Stimulated activated CD4-positive, alpha-beta T cell treated with anti-CD3 and anti-CD28 coated beads, Interleukin-1b, Interleukin-23, amount 100 ng/mL, for 4 hours (primary cell): ENCODE measurements around the gene IARS2.
"Not testable (repeated sequence)": the region's sequence is repeated elsewhere in the genome, so short reads cannot be mapped to it uniquely, and the experiment has no call there.

Experiments used
- DNase-seq, 2 donors: peaks; one replicate each; pipeline ENCODE4 v3.0.0-alpha.2; 2020; ENCODE audit warnings: low read depth in 2 of 2

The IARS2 gene

DNA sequence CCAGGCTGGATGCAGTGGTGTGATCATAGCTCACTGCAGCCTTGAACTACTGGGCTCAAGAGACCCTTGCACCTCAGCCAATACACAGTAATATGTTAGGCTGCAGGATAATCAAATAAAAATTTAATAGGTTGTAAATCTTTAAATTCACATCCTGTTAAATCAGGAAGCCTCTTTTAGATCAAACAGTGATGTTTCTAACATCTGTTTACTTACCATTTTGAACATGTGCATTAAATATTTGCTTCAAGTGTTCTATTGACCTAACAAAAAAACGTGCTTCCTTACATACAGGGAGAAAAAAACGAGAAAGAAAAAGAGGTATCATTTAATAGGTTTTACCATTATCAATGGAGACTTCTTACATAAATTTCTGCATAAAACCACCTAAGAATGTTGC, 70.6 kb downstream of the IARS2 start:
- DNase-seq, result no peak

DNA sequence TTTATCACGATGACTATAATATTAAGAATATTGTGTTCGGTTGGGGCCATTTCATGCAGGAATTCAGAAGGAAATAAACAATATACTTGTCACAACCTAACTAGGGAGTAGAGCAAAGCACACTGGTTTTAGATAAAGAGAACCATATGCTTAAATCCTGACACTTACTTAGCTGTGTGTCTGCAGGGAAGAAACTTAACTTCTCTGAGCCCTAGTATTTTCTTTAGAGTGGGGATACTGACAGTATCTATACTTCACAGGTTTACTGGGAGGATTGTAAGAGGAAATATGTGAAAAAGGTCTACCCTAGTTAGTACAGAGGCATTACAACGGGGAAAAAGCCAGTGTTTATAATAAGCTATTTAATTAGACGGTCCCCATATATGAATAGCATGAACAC, 72.9 kb downstream of the IARS2 start:
- no peak for DNase-seq

DNA sequence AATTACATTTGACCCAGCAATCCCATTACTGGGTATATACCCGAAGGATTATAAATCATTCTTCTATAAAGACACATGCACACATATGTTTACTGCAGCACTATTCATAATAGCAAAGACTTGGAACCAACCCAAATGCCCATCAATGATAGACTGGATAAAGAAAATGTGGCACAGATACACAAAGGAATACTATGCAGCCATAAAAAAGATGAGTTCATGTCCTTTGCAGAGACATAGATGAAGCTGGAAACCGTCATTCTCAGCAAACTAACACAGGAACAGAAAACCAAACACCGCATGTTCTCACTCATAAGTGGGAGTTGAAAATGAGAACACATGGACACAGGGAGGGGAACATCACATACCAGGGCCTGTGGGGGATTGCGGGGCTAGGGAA, 76.0 kb downstream of the IARS2 start:
- DNase-seq, result not testable (repeated sequence)

- DNase-seq, result no peak
These were observed 77.0 kb downstream of the IARS2 start for GRCh38 chr1:220170836-220171526.

GRCh38 chr1:220176540-220176939, 82.6 kb downstream of the IARS2 start:
- DNase-seq, result no peak

DNA sequence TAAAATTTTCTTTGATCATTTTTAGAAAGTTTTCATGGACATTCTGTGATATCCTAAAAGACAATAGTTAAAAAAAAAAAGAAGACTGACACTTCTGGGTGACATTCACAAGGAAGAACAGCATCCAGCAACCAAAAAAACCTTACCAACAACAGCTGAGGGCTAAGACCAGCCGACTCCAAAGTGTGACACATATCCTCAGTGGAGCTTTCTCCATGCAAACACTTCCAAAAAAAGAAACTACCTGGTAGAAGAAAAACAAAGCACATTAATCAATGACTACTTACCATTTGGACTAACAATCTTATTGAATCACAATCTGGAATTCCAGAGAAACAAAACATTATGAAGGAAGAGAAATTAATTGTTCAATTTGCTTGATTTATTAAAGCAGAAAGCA, 88.2 kb downstream of the IARS2 start:
- no peak for DNase-seq

GRCh38 chr1:220182656-220183055, 88.7 kb downstream of the IARS2 start:
- no peak for DNase-seq

DNA sequence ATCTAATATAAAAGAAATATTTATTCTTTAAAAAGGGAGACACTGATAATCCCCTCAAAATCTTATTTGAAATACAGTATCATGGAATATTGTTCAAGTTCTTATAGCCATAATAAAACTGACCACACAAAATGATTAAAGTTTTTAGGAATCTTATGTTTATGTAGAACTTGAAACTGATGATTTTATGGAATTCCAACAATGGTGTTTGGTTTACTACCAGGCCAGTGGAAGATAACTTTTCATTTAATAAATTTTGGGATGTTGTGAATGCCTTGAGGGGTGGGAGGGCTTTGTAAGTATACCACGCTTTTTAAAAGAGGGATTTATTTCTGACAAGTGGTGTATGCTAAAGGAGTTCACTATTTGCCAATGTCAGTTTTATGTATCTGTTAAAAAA, 90.6 kb downstream of the IARS2 start:
- no peak for DNase-seq

GRCh38 chr1:220186752-220187151, 92.8 kb downstream of the IARS2 start:
- no peak for DNase-seq

DNA sequence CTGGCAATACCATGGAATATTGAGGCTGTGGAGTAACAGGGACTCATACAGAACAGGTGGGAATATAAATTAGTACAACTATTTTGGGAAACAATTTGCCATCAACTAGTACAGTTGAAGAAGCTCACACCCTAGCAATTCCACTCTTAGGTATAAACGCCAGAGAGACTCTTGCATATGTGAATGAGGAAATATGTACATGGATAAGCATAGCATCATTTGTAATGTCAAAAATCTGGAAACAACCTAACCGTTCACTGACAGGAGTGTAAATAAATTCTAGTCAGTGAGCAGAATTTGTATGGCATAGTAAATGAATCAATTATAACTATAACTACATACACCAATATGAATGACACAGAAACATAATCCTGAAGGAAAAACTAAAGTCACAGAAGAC, 94.6 kb downstream of the IARS2 start:
- no peak for DNase-seq

DNA sequence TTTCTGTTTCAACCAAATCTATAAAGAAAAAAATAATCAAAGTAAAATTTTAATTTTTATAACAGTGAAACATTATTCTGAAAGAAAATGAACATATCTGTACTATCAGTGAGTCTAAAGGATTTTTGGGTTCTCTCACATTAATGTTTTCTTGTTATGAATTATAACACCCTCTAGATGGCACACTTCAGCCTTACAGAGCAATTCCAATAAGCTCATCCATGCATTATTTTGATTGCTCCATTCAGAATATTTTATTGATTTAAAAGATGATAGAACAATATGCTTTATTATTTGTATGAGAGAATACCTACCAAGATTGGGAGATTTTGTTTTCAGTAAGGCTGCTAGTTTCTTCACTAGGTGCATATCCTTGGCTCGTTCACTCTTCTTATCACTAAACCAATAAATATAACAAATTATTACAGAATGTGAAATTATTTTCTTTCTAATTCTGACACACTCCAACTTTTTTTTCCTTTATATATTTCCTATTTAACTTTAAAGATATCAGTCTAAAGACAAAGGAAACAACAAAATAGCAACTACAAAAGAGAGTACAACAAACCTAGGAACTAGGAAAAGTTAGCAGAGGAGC, 95.9 kb downstream of the IARS2 start:
- no peak for DNase-seq

GRCh38 chr1:220195701-220196100, 101.8 kb downstream of the IARS2 start:
- no peak for DNase-seq
